Right atrium auricular region (tissue), 2 donors: ENCODE measurements around the gene SMIM35. TPM values are rescaled to one million over a fixed set of nuclear protein-coding genes. Genes with fewer than 3 reads are reported as not detected.
A peak's percentile ranks its signal among the peaks of the same experiment; 100 is the strongest.

ENCODE experiments used
- DNase-seq: peaks from one replicate; pipeline ENCODE4 v3.0.0-alpha.2; 2019; ENCODE audit warnings: low spot score
- H3K27ac ChIP-seq, 2 donors: fragments of 200-600 bp; sonication (generic); 1 replicate in 1 of 2; 2 replicates in 1 of 2; pipeline ENCODE4 v1.5.1; 2016 to 2019
- H3K27me3 ChIP-seq, 2 donors: fragments of 200-600 bp; sonication (generic); one replicate each; pipeline versions ENCODE4 v1.5.1 to v1.6.0; 2017 to 2019
- H3K36me3 ChIP-seq: fragments of 200-600 bp; sonication (generic); one replicate; pipeline ENCODE4 v1.5.1; 2016
- H3K4me1 ChIP-seq, 2 donors: fragments of 200-600 bp; sonication (generic); one replicate each; pipeline versions ENCODE4 v1.5.1 to v1.6.0; 2017 to 2019
- H3K4me3 ChIP-seq, 2 donors: fragments of 200-600 bp; sonication (generic); 1 replicate in 1 of 2; 2 replicates in 1 of 2; pipeline ENCODE4 v1.5.1; 2017 to 2019; ENCODE audit warnings: mild to moderate bottlenecking in 1 of 2, moderate library complexity in 1 of 2
- H3K9me3 ChIP-seq, 2 donors: fragments of 200-600 bp; sonication (generic); one replicate each; pipeline ENCODE4 v1.5.1; 2019
- total RNA-seq, 2 donors: library from RNA; depleted of rRNA; stranded (reverse); fragments of >200 nt; gene quantifications; one replicate each; pipeline ENCODE4 v1.1.0, GENCODE V29; 2016
- TF ChIP-seq, protein P1 (sequence below), 2 donors: fragments of 200-600 bp; sonication (generic); IDR thresholded peaks; one replicate each; pipeline ENCODE4 v1.5.1; 2019; ENCODE audit warnings: antibody characterized with exemption in 2 of 2

The SMIM35 gene
- total RNA-seq, 2 donors from 2014 or later = not detected

DNA sequence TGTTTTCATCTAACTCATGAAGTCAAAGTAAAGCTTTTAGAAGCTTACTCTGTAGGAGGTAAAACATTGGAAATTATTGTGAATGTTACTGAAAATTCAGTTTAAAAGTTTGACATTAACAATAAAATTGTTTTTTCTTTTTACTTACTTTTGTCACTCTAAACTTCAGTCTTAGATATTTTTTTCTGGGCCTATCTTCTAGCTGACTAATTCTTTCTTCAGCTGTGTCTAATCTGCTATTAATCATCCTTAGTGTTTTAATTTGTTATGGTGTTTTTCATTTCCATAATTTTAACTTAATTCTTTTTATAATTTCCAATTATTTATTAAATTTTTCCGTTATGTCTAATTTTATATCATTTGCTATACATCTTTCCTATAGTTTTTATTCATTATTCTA, 65.6 kb downstream of the SMIM35 start:
- Histone ChIP-seq H3K9me3 (peaks cover 0 to 15% of the 10 kb centered on the region in 2 donors), H3K4me3 (no peak overlapping the region), H3K27me3 (no peaks in the 10 kb centered on the region), H3K27ac (no peak overlapping the region), H3K36me3 (no peaks in the 10 kb centered on the region), H3K4me1 (no peaks in the 10 kb centered on the region)
- TF ChIP-seq, protein P1, sequence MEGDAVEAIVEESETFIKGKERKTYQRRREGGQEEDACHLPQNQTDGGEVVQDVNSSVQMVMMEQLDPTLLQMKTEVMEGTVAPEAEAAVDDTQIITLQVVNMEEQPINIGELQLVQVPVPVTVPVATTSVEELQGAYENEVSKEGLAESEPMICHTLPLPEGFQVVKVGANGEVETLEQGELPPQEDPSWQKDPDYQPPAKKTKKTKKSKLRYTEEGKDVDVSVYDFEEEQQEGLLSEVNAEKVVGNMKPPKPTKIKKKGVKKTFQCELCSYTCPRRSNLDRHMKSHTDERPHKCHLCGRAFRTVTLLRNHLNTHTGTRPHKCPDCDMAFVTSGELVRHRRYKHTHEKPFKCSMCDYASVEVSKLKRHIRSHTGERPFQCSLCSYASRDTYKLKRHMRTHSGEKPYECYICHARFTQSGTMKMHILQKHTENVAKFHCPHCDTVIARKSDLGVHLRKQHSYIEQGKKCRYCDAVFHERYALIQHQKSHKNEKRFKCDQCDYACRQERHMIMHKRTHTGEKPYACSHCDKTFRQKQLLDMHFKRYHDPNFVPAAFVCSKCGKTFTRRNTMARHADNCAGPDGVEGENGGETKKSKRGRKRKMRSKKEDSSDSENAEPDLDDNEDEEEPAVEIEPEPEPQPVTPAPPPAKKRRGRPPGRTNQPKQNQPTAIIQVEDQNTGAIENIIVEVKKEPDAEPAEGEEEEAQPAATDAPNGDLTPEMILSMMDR (IDR thresholded peaks at IDR 0.05) = no peak
- no peak for DNase-seq

DNA sequence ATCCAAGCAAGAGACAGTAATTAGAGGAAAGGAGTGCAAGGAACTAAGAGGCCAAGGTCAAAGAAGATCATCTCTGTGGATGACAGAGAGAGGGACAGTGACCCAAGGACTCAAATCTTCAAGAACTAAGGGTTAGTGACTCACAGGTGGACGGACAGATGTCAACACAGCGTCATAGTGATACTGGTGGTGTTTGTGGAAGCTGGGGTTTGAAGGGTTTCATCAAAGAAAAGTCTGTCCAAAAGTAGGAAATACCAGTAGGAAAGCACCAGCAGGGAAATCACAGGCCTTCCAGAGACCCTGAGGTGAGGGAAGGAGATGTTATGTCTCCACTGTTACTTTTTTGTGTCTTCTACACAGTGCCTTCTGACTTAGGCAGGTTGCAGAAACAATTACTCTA, 68.4 kb downstream of the SMIM35 start:
- TF ChIP-seq, protein P1 (IDR thresholded peaks at IDR 0.05) = no peak
- Histone ChIP-seq H3K4me3 (no peak overlapping the region), H3K4me1 (no peaks in the 10 kb centered on the region), H3K27me3 (no peaks in the 10 kb centered on the region), H3K36me3 (no peaks in the 10 kb centered on the region), H3K9me3 (peaks cover 0 to 15% of the 10 kb centered on the region in 2 donors), H3K27ac (no peak overlapping the region)
- no peak for DNase-seq

DNA sequence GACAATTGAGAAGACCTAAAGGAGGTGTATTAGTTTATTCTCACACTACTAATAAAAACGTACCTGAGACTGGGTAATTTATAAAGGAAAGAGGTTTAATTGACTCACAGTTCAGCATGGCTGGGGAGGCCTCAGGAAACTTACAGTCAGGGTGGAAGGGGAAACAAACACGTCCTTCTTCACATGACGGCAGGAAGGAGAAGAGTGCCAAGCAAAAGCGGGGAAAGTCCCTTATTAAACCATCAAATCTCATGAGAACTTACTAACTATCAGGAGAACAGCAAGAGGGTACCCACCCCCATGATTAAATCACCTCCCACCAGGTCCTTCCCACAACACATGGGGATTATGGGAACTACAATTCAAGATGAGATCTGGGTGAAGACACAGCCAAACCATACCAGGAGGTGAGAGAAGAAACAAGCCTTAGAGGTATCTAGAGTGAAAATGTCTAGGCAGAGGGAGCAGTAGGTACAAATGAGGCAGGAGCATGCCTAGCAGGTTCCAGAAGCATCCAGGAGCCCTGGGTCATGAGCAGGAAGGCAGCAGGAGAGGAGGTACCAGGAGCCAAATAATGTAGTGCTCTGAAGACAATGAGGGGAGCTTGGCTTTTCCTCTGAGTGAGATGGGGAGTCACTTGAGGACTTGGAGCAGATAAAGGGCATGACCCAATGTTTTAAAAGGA, 69.0 kb downstream of the SMIM35 start:
- no peaks in the 10 kb centered on the region for H3K36me3 ChIP-seq
- H3K4me1 ChIP-seq = no peaks in the 10 kb centered on the region
- TF ChIP-seq, protein P1 (IDR thresholded peaks at IDR 0.05) = no peak
- no peak overlapping the region for H3K27ac ChIP-seq
- no peak for DNase-seq
- H3K4me3 ChIP-seq = no peak overlapping the region
- peaks cover 0 to 15% of the 10 kb centered on the region in 2 donors for H3K9me3 ChIP-seq
- no peaks in the 10 kb centered on the region for H3K27me3 ChIP-seq

DNA sequence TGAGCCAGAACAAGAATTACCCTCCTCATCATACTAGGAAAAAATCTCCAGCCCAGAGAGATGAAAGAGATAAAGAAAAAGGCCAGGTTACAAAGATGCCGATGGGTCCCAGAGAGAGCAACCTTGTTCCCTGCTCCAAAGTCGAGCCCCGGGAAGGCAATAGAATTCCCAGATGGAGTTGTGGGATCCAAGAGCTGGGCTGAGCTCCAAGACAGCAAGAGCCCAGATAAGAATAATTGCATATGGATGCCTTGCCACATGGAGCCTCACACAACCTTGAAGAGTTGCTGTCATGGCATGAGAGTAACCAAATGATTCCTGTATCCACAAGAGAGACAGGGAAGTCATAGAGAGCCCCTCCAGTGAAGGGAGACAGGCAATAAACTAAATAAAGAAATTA, 69.7 kb downstream of the SMIM35 start:
- TF ChIP-seq, protein P1 (IDR thresholded peaks at IDR 0.05) = no peak
- no peaks in the 10 kb centered on the region for H3K27me3 ChIP-seq
- peaks cover 0 to 15% of the 10 kb centered on the region in 2 donors for H3K9me3 ChIP-seq
- H3K27ac ChIP-seq = no peak overlapping the region
- DNase-seq = no peak
- no peak overlapping the region for H3K4me3 ChIP-seq
- no peaks in the 10 kb centered on the region for H3K4me1 ChIP-seq
- H3K36me3 ChIP-seq = no peaks in the 10 kb centered on the region

DNA sequence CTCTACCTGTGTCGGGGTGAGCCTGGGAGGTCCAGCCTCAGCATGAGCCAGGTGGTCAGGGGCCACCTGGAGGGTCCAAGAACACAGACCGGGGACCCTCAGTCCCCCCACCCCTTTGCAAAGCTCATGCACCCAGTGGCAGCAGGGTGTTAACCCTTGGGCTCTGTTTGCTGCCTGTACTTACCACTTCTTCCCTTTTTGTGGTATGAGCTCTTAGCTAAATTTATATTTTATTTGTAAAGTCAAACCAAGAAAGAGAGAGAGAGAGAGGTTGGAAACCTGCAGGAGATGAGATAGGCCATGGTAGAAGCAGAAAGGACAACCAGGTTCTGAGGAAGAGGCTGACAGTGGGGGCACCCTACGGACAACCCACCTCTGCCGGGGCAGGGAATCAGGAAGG, 70.7 kb downstream of the SMIM35 start:
- H3K36me3 ChIP-seq = no peaks in the 10 kb centered on the region
- no peaks in the 10 kb centered on the region for H3K27me3 ChIP-seq
- H3K4me1 ChIP-seq = peaks cover 0 to under 1% of the 10 kb centered on the region in 2 donors
- TF ChIP-seq, protein P1 (IDR thresholded peaks at IDR 0.05) = no peak
- H3K27ac ChIP-seq = no peak overlapping the region
- peak; percentile 26 for DNase-seq
- H3K9me3 ChIP-seq = peaks cover 0 to 7% of the 10 kb centered on the region in 2 donors
- no peak overlapping the region for H3K4me3 ChIP-seq

DNA sequence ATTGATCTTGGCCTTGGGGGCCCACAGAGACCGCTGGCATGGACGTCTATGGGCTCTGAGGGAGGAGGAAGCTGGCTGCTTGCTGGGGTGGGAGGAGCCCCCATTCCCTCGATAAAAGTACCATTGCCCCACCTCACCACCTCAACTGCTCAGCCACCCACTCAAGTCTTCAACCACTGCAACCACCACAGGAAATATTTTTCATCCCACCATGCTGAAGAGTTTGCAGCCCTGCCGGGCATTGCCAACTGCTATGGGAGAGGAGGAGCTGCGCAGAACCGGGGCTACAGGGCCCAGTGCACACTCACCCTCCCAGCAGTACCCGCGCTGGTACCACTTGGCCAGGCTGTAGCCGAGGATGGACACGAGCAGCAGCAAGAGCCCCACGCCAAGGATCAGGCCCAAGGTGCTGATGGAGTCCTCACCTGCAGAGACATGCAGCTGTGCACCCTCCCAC, 71.3 kb downstream of the SMIM35 start:
- Histone ChIP-seq H3K4me1 (peaks cover 0 to 8% of the 10 kb centered on the region in 2 donors), H3K9me3 (peaks cover 0 to under 1% of the 10 kb centered on the region in 2 donors), H3K27ac (no peak overlapping the region), H3K27me3 (no peaks in the 10 kb centered on the region), H3K4me3 (no peak overlapping the region), H3K36me3 (no peaks in the 10 kb centered on the region)
- peak; percentile 52 for DNase-seq
- TF ChIP-seq, protein P1 (IDR thresholded peaks at IDR 0.05) = no peak
